ENCODE data around the gene NPPA. TPM values are rescaled to one million over a fixed set of nuclear protein-coding genes. Genes with fewer than 3 reads are reported as not detected.

NPPA gene
- total RNA-seq, 1 donor from 2014 or later, result not detected

GRCh38 chr1:11888877-11889208 lies 41.3 kb upstream of the NPPA start:
- Histone ChIP-seq H2AFZ (replicated peaks) (no peak overlapping the region), H3K4me2 (no peak overlapping the region), H3K27ac (no peak overlapping the region), H3K4me3 (no peak overlapping the region), H3K9ac (no peak overlapping the region), H3K27me3 (no peaks in the 10 kb centered on the region), H3F3A (ENCODE audit: low read depth) (no peaks in the 10 kb centered on the region), H3K4me1 (no peaks in the 10 kb centered on the region), H3K79me2 (ENCODE audit: low read depth) (no peaks in the 10 kb centered on the region), H3K36me3 (no peaks in the 10 kb centered on the region), H4K20me1 (ENCODE audit: low read depth) (no peaks in the 10 kb centered on the region), H3K9me3 (ENCODE audit: low read depth) (no peaks in the 10 kb centered on the region)
- Mint-ChIP-seq H3K9me3 (no peaks in the 10 kb centered on the region), H3K27ac (no peak overlapping the region), H3K27me3 (ENCODE audit: insufficient read depth, low read depth) (no peaks in the 10 kb centered on the region), H3K36me3 (no peaks in the 10 kb centered on the region), H3K4me1 (no peaks in the 10 kb centered on the region), H3K4me3 (no peak overlapping the region)
- TF ChIP-seq, protein P1, sequence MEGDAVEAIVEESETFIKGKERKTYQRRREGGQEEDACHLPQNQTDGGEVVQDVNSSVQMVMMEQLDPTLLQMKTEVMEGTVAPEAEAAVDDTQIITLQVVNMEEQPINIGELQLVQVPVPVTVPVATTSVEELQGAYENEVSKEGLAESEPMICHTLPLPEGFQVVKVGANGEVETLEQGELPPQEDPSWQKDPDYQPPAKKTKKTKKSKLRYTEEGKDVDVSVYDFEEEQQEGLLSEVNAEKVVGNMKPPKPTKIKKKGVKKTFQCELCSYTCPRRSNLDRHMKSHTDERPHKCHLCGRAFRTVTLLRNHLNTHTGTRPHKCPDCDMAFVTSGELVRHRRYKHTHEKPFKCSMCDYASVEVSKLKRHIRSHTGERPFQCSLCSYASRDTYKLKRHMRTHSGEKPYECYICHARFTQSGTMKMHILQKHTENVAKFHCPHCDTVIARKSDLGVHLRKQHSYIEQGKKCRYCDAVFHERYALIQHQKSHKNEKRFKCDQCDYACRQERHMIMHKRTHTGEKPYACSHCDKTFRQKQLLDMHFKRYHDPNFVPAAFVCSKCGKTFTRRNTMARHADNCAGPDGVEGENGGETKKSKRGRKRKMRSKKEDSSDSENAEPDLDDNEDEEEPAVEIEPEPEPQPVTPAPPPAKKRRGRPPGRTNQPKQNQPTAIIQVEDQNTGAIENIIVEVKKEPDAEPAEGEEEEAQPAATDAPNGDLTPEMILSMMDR (IDR thresholded peaks at IDR 0.05), result no peak
- TF ChIP-seq EZH2 (IDR thresholded peaks at IDR 0.05), result no peak
- TF ChIP-seq EZH2phosphoT487 (IDR thresholded peaks at IDR 0.05), result no peak
- DNase-seq (ENCODE audit: low spot score), result no peak

DNA sequence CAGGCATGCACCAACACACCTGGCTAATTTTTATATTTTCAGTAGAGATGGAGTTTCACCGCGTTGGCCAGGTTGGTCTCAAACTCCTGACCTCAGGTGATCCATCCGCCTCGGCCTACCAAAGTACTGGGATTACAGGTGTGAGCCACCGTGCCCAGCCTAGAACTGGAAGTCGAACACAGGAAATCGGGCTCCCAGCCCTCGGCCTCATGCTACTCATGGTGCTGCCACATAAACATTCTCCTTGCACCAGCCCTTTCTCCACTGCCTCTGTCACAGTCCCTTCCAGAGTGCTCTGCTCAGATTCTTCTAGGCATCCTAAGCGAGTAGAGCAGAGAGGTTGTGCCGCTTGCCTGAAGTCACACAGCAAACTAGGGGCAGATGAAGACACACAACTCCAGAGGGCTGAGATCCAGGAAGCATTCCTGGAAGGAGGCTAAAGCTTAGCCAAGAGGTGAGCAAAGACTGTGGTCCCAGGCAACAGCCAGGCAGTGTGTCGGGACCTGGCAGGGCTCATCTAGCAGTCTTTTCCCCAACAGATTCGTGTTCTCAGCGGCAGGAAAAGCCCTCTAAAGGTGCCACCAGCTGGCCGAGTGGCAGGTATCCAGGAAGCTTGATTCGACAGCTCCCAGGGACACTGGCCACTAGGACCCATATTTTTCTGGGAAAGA lies 40.8 kb upstream of the NPPA start:
- no peaks in the 10 kb centered on the region for H4K20me1 ChIP-seq (ENCODE audit: low read depth)
- no peaks in the 10 kb centered on the region for H3K36me3 Mint-ChIP-seq
- H3K4me3 ChIP-seq, result no peak overlapping the region
- H3K27me3 Mint-ChIP-seq (ENCODE audit: insufficient read depth, low read depth), result no peaks in the 10 kb centered on the region
- no peak overlapping the region for H3K27ac Mint-ChIP-seq
- no peak overlapping the region for H3K4me2 ChIP-seq
- DNase-seq (ENCODE audit: low spot score), result no peak
- H3K4me1 ChIP-seq, result no peaks in the 10 kb centered on the region
- H3K27ac ChIP-seq, result no peak overlapping the region
- H3K27me3 ChIP-seq, result no peaks in the 10 kb centered on the region
- H3K9me3 ChIP-seq (ENCODE audit: low read depth), result no peaks in the 10 kb centered on the region
- no peak for TF ChIP-seq EZH2 (IDR thresholded peaks at IDR 0.05)
- TF ChIP-seq, protein P1 (IDR thresholded peaks at IDR 0.05), result no peak
- no peak for TF ChIP-seq EZH2phosphoT487 (IDR thresholded peaks at IDR 0.05)
- no peaks in the 10 kb centered on the region for H3K79me2 ChIP-seq (ENCODE audit: low read depth)
- no peak overlapping the region for H3K9ac ChIP-seq
- H3K4me3 Mint-ChIP-seq, result no peak overlapping the region
- H3K9me3 Mint-ChIP-seq, result no peaks in the 10 kb centered on the region
- no peaks in the 10 kb centered on the region for H3K36me3 ChIP-seq
- H2AFZ ChIP-seq (replicated peaks), result no peak overlapping the region
- H3F3A ChIP-seq (ENCODE audit: low read depth), result no peaks in the 10 kb centered on the region
- peaks cover under 1% of the 10 kb centered on the region for H3K4me1 Mint-ChIP-seq

DNA sequence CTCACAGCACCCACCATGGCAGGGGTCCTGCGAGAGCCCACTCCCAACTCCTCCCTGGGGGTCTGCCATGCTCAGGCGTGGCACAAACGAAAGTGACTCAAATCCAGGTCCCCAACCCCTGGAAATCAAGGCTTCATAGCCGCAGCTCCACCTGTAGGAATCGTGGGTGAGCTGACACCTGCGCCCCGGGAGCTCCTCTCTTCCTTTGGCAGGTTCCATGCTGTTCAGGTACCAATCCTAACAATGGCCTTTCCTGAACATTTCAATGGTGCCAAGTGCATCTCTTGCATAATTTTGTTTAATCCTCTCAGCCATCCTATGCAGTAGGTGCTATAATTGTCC lies 40.1 kb upstream of the NPPA start:
- no peak overlapping the region for H3K4me2 ChIP-seq
- H3K36me3 Mint-ChIP-seq, result no peaks in the 10 kb centered on the region
- H3F3A ChIP-seq (ENCODE audit: low read depth), result no peaks in the 10 kb centered on the region
- no peaks in the 10 kb centered on the region for H3K36me3 ChIP-seq
- H3K79me2 ChIP-seq (ENCODE audit: low read depth), result no peaks in the 10 kb centered on the region
- no peak for DNase-seq (ENCODE audit: low spot score)
- H3K27me3 Mint-ChIP-seq (ENCODE audit: insufficient read depth, low read depth), result no peaks in the 10 kb centered on the region
- no peaks in the 10 kb centered on the region for H3K27me3 ChIP-seq
- no peak overlapping the region for H3K9ac ChIP-seq
- no peak overlapping the region for H2AFZ ChIP-seq (replicated peaks)
- no peaks in the 10 kb centered on the region for H3K9me3 ChIP-seq (ENCODE audit: low read depth)
- H3K4me1 ChIP-seq, result no peaks in the 10 kb centered on the region
- H3K9me3 Mint-ChIP-seq, result no peaks in the 10 kb centered on the region
- H3K27ac ChIP-seq, result no peak overlapping the region
- H3K27ac Mint-ChIP-seq, result no peak overlapping the region
- H3K4me3 ChIP-seq, result no peak overlapping the region
- H3K4me1 Mint-ChIP-seq, result peaks cover 5% of the 10 kb centered on the region
- TF ChIP-seq, protein P1 (IDR thresholded peaks at IDR 0.05), result no peak
- TF ChIP-seq EZH2 (IDR thresholded peaks at IDR 0.05) (no peak), EZH2phosphoT487 (IDR thresholded peaks at IDR 0.05) (no peak)
- no peak overlapping the region for H3K4me3 Mint-ChIP-seq
- no peaks in the 10 kb centered on the region for H4K20me1 ChIP-seq (ENCODE audit: low read depth)
